DOHH2 (cell line): ENCODE measurements around the gene PCDHB11.
"Not testable (repeated sequence)": the region's sequence is repeated elsewhere in the genome, so short reads cannot be mapped to it uniquely, and the experiment has no call there.

Source experiments
- H3F3A ChIP-seq: fragments of 200-600 bp; sonication (generic), shearing (Covaris generic); 2 replicates; pipeline ENCODE4 v1.6.0; 2016; ENCODE audit warnings: antibody characterized with exemption, mild to moderate bottlenecking; ENCODE audit not compliant: control insufficient read depth, insufficient read depth
- H3K27ac ChIP-seq: fragments of 200-600 bp; sonication (generic); 2 replicates; pipeline ENCODE4 v1.5.1; 2014; ENCODE audit warnings: low read depth, mild to moderate bottlenecking, low read length, moderate library complexity
- H3K27me3 ChIP-seq: fragments of 200-600 bp; sonication (generic); 2 replicates; pipeline ENCODE4 v1.6.1; 2014; ENCODE audit warnings: mild to moderate bottlenecking, low read length, mixed read lengths; ENCODE audit not compliant: control insufficient read depth
- H3K36me3 ChIP-seq: fragments of 200-600 bp; sonication (generic); 2 replicates; pipeline ENCODE4 v1.6.1; 2014; ENCODE audit warnings: mild to moderate bottlenecking, low read length, moderate library complexity, mixed read lengths; ENCODE audit not compliant: control insufficient read depth
- H3K4me1 ChIP-seq: fragments of 200-600 bp; sonication (generic); 2 replicates; pipeline ENCODE4 v1.6.1; 2014; ENCODE audit warnings: mild to moderate bottlenecking, low read length, mixed read lengths; ENCODE audit not compliant: control insufficient read depth
- H3K4me2 ChIP-seq: fragments of 200-600 bp; sonication (generic); 2 replicates; pipeline ENCODE4 v1.6.0; 2014; ENCODE audit warnings: mild to moderate bottlenecking, low read length, moderate library complexity
- H3K4me3 ChIP-seq: fragments of 200-600 bp; sonication (generic); 2 replicates; pipeline ENCODE4 v1.5.1; 2014; ENCODE audit warnings: mild to moderate bottlenecking, low read length, mixed read lengths
- H3K79me2 ChIP-seq: fragments of 200-600 bp; sonication (generic); 2 replicates; pipeline ENCODE4 v1.6.1; 2014; ENCODE audit warnings: mild to moderate bottlenecking, low read length, mixed read lengths; ENCODE audit not compliant: control insufficient read depth
- H3K9me2 ChIP-seq: fragments of 200-600 bp; sonication (generic); replicated peaks from 2 replicates; pipeline ENCODE4 v1.6.1; 2014; ENCODE audit warnings: mild to moderate bottlenecking, low read length, mixed read lengths; ENCODE audit not compliant: control insufficient read depth
- H3K9me3 ChIP-seq: fragments of 200-600 bp; sonication (generic); 2 replicates; pipeline ENCODE4 v1.6.1; 2014; ENCODE audit warnings: antibody characterized with exemption, low read length, mixed read lengths; ENCODE audit not compliant: control insufficient read depth, insufficient read depth
- H4K20me1 ChIP-seq: fragments of 200-600 bp; sonication (generic); 2 replicates; pipeline ENCODE4 v1.6.0; 2014; ENCODE audit warnings: low read depth, mild to moderate bottlenecking, antibody characterized with exemption, low read length, moderate library complexity; ENCODE audit not compliant: control insufficient read depth, insufficient read depth
- CTCF ChIP-seq: fragments of 200-600 bp; sonication (generic); IDR thresholded peaks from one replicate; pipeline ENCODE4 v1.5.1; 2014; ENCODE audit warnings: antibody characterized with exemption, mild to moderate bottlenecking, low read depth, low read length; ENCODE audit not compliant: poor library complexity, severe bottlenecking
- EZH2phosphoT487 ChIP-seq: fragments of 200-600 bp; sonication (generic); IDR thresholded peaks from 2 replicates; pipeline ENCODE4 v1.6.1; 2017; ENCODE audit warnings: borderline replicate concordance, mild to moderate bottlenecking, antibody characterized with exemption, low read length, moderate library complexity, mixed read lengths

PCDHB11 gene

GRCh38 chr5:141150993-141151325, 48.5 kb upstream of the PCDHB11 start:
- TF ChIP-seq CTCF (no peak), EZH2phosphoT487 (no peak)
- H3K79me2 ChIP-seq = no peaks in the 10 kb centered on the region
- no peaks in the 10 kb centered on the region for H3K36me3 ChIP-seq
- H3K9me3 ChIP-seq = no peaks in the 10 kb centered on the region
- no peaks in the 10 kb centered on the region for H3K4me1 ChIP-seq
- H3K27me3 ChIP-seq = no peaks in the 10 kb centered on the region
- no peak overlapping the region for H3K4me3 ChIP-seq
- no peaks in the 10 kb centered on the region for H3K9me2 ChIP-seq
- no peaks in the 10 kb centered on the region for H3F3A ChIP-seq
- H3K4me2 ChIP-seq = no peak overlapping the region
- H4K20me1 ChIP-seq = no peaks in the 10 kb centered on the region
- no peak overlapping the region for H3K27ac ChIP-seq

GRCh38 chr5:141151632-141152031, 47.8 kb upstream of the PCDHB11 start:
- H3K9me3 ChIP-seq, H3K4me3 ChIP-seq, H3F3A ChIP-seq, H4K20me1 ChIP-seq, H3K79me2 ChIP-seq, H3K27me3 ChIP-seq, H3K4me1 ChIP-seq, H3K27ac ChIP-seq, H3K36me3 ChIP-seq, H3K9me2 ChIP-seq, H3K4me2 ChIP-seq: not testable (repeated sequence)

- H3K9me3 ChIP-seq, H3K4me2 ChIP-seq, H3K79me2 ChIP-seq, H3K9me2 ChIP-seq, H4K20me1 ChIP-seq, H3K36me3 ChIP-seq, H3K27ac ChIP-seq, H3K4me3 ChIP-seq, H3K27me3 ChIP-seq, H3F3A ChIP-seq, H3K4me1 ChIP-seq: not testable (repeated sequence)
Measured at GRCh38 chr5:141152096-141152495, 47.3 kb upstream of the PCDHB11 start.

GRCh38 chr5:141155540-141156374, 43.7 kb upstream of the PCDHB11 start:
- Histone ChIP-seq H3K9me2 (no peaks in the 10 kb centered on the region), H3K36me3 (no peaks in the 10 kb centered on the region), H3K27me3 (no peaks in the 10 kb centered on the region), H3K9me3 (no peaks in the 10 kb centered on the region), H3K79me2 (no peaks in the 10 kb centered on the region), H3K4me1 (no peaks in the 10 kb centered on the region), H3F3A (no peaks in the 10 kb centered on the region), H3K4me2 (no peak overlapping the region), H3K4me3 (no peak overlapping the region), H4K20me1 (no peaks in the 10 kb centered on the region), H3K27ac (no peak overlapping the region)
- TF ChIP-seq EZH2phosphoT487 (no peak), CTCF (no peak)

GRCh38 chr5:141157356-141157755, 42.1 kb upstream of the PCDHB11 start:
- H3K27ac ChIP-seq, H4K20me1 ChIP-seq, H3F3A ChIP-seq: not testable (repeated sequence)

GRCh38 chr5:141157901-141158300, 41.5 kb upstream of the PCDHB11 start:
- not testable (repeated sequence) for H3K4me3 ChIP-seq, H3K4me1 ChIP-seq, H3K9me3 ChIP-seq, H3F3A ChIP-seq, H3K27ac ChIP-seq, H3K79me2 ChIP-seq, H3K36me3 ChIP-seq, H3K9me2 ChIP-seq, H3K4me2 ChIP-seq, H3K27me3 ChIP-seq, H4K20me1 ChIP-seq

More at GRCh38 chr5:141157356-141157755, 42.1 kb upstream of the PCDHB11 start:
- not testable (repeated sequence) for H3K4me2 ChIP-seq, H3K79me2 ChIP-seq, H3K9me2 ChIP-seq, H3K9me3 ChIP-seq, H3K4me1 ChIP-seq, H3K27me3 ChIP-seq, H3K4me3 ChIP-seq, H3K36me3 ChIP-seq
